Posterior vena cava (tissue), 2 donors: ENCODE data around the gene DPP8. TPM values are rescaled to one million over a fixed set of nuclear protein-coding genes. Genes with fewer than 3 reads are reported as not detected.

Experiments used
- DNase-seq: peaks from one replicate; pipeline ENCODE4 v3.0.0-alpha.2; 2020; ENCODE audit warnings: low spot score
- intact Hi-C, 2 donors: fragments of 100-400 bp; cut with DNase I; formaldehyde crosslinking; loops; one replicate each; pipeline versions ENCODE4 v1.14.1 to v1.14.2; 2022 to 2023
- total RNA-seq, 2 donors: library from RNA; stranded (reverse); fragmentation: NEBNext Ultra II Directional; extraction: Animal tissue kit (Norgen Biotek cat#: 25700); gene quantifications; one replicate each; pipeline ENCODE4 v1.2.1, GENCODE V29; 2021
- donor health status: DM: yes; HTN: yes; CAD: no.
- donor health status: DM: yes; HTN: yes; CAD: no.

DPP8 gene
- total RNA-seq, 2 donors from 2014 or later = 35.6 to 40.9 TPM

DNA sequence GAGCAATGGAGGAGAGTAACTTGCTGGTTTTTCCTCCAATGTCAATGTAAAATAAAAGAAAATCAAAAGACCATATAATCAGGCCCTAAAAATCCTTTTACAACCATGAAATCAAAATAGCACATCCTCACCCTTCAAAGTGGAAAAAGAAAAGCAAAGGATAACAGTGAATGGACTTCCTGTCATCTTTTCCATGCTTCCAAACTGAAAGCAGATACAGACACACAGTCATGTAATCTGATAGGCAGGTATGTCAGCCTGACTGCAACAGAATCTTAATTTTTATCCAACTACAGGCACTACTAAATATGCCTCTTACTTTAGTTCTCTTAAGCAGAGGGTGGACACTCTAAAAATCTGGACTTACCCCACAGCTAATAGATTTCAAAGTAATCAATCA lies 66.9 kb downstream of the DPP8 start:
- intact Hi-C loops = no loop called here
- DNase-seq = no peak

DNA sequence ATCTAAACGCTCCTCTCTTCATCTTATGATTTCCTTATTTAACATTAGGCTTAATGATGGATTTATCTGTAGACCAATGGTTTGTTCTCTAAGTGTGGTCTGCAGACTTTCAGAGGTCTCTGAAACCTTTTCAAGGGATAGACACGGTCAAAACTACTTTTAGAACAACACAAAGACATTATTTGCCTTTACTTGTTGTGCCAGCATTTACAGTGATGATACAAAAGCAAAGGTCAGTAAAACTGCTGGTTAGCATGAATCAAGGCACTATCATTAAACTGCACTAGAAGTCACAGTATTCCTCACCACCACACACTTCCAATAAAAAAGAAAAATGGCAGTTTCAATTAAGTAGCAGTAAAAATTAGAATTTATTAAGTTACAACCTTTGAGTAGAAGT lies 70.3 kb downstream of the DPP8 start:
- DNase-seq = no peak
- intact Hi-C loops = no loop called here

DNA sequence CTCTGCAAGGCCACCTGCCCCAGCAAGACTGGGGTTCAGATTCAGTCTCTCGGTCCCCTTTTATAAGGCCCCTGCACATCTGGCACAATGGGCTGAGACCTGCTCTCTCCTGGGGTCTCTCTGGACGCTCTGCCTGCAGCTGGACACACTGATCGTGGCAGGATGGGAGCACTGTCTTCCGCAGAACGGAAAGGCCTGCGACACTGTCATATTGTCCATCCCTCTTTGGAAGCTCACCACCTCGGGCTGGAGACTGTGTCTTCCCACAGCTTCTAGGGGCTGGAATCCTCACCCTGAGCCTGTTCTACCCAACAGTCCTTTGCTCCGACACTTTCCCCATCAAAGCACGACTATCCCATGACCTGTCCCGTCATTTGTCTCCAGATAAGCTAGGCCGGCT lies 83.3 kb downstream of the DPP8 start:
- intact Hi-C loops = no loop called here
- DNase-seq = no peak

DNA sequence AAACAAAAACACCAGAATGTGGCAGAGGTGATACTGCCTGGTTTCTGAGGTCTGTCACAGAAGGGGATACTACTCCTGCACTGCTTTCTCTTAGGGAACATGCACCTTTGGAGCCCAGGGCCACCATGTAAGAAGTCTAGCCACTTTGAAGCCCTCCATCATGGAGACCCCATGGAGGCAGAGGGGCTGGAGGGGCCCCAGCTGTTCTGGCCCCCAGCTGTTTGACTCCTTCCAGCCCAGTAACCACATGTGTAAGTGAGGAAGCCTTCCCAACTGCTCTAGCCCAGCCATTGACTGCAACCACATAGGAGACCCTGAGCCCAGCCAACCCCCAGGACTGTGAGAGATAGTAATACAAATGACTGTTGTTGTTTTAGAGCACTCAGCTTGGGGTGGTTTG lies 85.8 kb downstream of the DPP8 start:
- peak; percentile 20 for DNase-seq
- intact Hi-C loops = no loop called here

DNA sequence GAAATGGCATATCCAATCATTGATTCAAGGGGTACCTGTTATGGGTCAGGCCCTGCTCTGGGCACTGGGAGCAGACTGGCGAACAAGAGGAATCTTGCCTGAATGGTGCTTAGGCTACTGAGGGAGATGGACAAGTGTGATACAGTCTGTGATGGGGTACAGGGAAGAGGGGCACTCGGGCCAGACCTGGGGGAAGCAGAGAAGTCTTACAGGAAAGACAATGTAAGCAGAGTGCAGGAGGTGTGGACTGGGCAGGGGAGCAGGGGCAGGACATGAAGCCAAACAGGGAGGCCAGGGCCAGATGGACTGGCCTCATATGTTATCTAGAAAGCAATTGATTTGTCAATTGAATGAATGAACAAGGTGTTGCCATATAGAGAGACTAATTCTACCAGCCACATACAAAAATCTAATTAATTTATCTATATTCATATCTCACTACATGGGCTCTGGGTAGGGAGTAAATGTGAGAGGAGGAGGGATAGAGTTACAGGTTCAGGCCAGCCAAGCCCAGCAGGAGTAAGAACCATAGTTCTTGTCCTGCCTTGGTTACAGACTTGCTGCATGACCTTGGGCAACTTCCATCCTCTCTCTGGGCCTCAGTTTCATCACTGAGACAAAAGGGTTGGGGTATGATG lies 91.2 kb downstream of the DPP8 start:
- intact Hi-C loops = no loop called here

DNA sequence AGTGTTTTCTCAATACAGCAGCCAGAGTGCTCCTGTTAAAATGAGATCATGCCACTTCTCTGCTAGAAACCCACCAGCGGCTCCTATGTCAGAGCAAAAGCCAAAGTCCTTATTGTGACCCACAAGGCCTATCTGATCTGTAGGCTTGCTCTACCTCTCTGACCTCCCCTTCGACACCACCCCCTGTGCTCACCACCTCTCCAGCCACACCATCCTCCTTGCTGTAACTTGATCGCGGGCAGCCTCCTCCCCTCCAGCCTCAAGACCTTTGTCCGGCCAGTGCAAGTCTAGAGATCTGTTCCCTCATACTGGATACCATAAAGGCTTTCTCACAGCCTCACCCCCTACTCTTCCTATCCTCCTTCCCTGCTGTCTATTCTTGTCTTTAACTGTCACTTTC lies 92.8 kb downstream of the DPP8 start:
- DNase-seq = no peak
- intact Hi-C loops = no loop called here

More for the DNA sequence above, 91.2 kb downstream of the DPP8 start:
- DNase-seq = peak; percentile 48

DNA sequence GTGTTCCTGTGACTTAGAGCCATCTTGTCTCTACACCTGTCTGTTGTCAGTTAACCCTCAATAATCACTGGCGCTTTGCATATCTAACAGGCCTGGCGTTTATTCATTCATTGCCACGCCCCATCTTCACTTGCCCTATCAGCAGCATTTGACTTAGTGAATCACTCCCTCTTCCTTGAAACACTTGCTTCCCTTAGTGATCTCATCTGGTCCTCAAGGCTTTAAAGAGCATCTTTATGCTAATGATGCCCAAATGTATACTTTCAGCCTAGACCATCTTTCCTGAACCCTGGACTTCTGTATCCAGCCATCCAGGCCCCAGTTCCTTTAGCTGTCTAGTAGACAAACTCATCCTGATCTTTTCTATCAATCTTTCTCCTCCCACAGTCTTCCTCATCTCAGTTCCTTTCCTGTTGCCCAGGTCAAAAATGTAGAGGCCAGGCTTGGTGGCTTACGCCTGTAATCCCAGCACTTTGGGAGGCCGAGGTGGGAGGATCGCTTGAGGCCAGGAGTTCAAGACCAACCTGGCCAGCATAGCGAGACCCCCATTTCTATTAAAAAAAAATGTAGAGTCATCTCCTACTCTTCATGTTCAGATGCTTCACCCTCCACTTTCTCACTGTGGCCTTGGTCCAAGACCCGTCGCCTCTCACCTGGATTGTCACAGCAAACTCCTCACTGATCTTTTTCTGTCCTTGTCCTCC lies 93.4 kb downstream of the DPP8 start:
- DNase-seq = peak; percentile 34
- intact Hi-C loops = no loop called here

DNA sequence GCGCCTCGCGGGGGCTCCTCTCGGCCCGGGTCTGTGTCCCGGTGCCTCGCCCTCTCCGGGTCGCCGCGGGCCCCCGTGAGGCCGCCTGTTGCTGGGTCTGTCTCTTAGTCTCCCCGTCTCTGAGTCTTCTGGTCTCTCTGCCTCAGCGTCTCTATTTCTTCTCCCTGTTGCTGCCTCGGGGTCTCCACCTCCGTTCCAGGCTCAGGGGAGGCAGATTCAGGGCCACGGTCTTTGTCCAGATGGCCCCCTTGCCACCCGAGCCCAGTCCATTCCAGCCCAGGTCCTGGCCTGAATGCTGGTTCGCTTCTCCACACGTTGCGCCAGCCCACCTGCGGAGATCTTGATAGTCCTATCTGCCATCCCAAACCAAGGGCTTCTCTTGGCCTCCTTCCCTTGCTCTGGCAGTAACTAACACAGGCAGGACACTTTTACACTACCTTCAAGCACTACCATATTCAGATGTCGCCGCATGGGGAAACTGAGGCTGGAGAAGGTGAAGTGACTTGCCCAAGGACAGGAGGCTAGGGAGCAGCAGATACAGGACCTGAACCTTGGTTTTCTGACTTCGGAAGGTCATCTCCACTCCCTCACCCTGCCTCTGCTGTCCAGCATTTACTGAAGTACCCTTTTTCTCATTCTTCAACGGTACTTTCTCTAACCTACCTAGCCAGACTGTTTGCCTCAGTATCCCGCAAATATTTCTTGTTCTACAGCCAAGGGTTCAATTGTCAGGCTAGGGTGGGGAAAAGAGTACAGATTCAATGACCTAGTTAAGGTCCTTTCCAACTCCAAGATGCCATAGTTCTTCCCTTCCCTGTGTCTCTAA lies 94.1 kb downstream of the DPP8 start:
- DNase-seq = peak; percentile 46
- intact Hi-C loops = no loop called here

DNA sequence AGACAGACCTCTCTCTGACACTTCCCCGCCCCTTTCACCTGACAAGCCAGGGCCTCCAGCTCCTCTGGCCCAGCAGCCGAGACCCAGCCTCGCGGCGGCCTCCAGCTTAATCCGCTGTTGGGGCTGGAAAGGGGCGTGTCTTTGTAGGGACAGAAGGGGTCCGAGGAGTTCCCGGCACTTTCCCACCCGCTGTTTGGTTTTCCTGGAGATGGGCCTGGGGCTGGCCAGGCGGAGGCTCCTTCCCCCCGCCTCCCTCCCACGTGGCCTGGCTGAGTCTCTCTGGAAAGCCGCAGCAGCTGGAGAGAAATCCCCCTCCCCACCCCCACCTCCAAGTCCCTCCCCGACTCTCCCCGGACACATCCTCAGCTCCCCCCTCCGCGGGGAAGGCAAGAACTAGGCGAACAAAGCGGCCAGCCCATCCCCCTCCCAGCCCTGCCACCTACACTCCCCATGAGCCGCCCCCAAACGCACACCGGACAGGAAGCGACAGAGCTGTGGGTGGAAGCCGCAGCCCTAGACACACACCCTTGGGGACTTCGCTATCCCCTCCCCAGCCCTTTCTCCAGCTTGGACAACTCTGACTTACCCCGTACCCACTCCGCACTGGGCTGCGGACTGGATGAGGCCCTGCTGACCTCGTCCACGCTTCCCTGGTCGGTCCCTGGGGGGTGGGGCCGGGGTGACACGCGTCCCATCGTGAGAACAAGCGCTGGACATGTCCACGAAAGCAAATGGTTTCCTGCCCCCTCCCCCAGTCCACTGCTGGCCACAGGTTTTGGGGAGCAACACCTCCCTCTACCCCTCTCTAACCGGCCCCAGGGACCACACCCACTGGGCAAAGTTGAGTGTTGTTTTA lies 95.9 kb downstream of the DPP8 start:
- peak; percentile 83 for DNase-seq
- intact Hi-C loops = no loop called here

DNA sequence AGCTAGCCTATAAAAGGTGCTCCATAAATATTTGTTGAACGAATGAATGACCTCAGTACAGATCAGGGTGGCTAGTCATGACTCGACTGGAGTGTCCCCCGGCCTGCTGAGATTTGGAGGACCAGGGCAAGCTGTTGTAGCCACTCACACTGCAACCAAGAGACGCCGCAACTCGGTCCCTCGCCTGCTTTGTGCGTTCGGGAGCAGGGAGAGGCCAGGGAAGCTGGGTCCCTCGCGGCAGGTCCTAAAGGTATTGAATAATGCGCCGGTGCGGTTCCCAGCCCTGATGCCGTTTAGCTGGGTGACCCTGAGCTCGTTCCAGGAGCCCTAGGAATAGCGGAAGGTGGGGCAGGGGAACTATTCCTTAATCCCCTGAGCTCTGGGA lies 96.5 kb downstream of the DPP8 start:
- peak; percentile 64 for DNase-seq
- intact Hi-C loops = no loop called here

DNA sequence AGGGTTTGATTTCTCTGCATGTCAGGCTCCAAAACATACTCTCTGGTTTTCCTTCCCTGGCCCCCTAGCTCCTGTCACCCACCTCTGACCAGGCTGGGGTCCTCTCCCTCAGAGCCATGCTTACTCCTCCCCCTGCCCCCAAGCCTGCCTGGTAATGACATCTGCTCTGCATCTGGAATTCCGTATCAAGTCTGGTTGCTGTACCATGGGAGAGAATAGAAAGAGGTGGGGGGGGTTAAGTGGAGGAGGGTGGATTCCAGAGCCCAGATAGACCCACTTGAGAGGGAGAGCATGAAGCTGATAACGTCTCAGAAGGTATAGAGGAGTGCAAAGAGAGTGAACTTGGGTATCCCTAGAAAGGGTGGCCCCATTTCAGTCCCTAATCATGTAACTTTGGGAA lies 98.9 kb downstream of the DPP8 start:
- DNase-seq = peak; percentile 18
- intact Hi-C loops = loop anchor here in 1 of 2 donors (5.0 kb wide), 1 partner anchor 214 kb away; no protein-coding TSS in a partner anchor

DNA sequence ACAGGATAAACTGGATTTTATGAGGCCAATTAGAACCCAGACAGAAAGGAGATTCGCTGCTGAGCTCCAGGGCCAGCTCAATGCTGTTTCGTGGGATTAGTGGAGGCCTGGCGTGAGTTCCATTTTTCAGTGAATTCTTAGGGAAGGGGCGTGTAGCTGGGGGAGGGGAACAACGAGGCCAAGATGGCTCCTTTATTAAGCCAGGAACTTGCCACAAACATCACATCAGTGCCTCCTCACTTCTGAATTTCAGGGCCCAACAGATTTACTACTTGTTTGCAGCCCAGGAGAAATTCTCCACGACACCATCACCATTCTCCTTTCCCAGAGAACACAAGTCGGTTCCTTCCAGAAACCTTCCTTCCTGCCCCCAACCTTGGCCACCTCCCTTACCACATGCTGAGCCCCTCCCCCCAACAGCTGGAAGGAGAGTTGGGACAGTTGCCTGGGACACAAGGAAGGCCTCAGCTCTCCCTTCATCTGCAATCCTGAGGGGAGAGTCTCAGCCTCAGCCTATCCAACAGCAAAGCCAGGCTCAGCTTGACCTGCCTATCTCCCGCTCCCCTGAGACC lies 100.6 kb downstream of the DPP8 start:
- intact Hi-C loops = loop anchor here in 1 of 2 donors (5.0 kb wide), 1 partner anchor 215 kb away; no protein-coding TSS in a partner anchor
- DNase-seq = no peak

DNA sequence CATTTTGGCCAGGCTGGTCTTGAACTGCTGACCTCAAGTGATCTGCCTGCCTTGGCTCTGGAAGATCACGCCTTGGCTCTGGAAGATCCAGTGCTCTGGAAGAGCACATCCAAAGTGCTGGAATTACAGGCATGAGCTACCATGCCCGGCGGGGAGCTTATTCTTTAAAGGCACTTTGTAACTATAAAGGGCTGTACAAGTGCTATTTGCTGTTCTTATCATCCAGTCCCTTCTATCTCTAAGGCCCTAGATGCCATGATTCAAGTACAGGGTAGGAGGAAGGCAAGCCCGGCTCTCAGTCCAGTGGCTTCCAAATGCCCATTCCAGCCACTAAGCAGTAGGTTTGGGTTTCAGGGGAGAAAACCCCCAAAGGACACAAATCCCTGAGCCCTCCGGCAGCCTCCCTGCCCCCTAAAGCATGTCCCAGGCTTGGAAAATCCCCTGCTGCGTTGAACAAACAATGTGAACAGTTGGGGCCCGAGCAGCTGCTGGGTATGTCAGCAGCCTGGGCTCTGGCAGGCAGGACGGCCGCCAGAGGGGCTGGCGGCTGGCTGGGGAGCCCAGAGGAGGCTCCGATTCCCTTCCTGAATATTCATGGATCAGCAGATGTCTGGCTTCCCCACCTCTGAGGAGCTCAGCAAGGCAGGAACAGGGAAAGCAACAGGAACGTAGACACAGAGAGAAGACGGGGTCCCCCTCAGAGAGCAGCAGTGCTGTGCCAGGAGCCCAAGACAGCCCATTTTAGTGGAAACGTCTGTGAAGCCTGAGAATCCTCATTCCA lies 102.5 kb downstream of the DPP8 start:
- intact Hi-C loops = loop anchor here in 1 of 2 donors (5.0 kb wide), 1 partner anchor 217 kb away; no protein-coding TSS in a partner anchor

DNA sequence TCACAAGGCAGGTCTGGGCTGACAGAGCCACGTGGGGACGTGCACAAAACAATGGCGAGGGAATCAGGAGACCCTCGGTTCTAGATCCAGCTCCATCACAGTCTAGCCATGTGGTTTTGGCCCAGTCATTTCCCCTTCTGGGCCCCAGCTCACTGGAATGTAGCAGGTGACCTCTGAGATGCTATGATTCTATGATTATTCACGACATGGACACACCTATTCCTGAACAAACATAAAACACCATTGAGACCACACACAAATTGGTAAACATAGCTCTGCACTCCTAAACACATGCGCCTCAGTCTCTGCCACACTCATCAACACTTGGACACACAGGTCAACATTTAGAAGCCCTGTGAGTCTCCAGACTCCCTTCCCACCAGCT lies 103.7 kb downstream of the DPP8 start:
- intact Hi-C loops = no loop called here
- no peak for DNase-seq

More for the DNA sequence above, 102.5 kb downstream of the DPP8 start:
- no peak for DNase-seq

DNA sequence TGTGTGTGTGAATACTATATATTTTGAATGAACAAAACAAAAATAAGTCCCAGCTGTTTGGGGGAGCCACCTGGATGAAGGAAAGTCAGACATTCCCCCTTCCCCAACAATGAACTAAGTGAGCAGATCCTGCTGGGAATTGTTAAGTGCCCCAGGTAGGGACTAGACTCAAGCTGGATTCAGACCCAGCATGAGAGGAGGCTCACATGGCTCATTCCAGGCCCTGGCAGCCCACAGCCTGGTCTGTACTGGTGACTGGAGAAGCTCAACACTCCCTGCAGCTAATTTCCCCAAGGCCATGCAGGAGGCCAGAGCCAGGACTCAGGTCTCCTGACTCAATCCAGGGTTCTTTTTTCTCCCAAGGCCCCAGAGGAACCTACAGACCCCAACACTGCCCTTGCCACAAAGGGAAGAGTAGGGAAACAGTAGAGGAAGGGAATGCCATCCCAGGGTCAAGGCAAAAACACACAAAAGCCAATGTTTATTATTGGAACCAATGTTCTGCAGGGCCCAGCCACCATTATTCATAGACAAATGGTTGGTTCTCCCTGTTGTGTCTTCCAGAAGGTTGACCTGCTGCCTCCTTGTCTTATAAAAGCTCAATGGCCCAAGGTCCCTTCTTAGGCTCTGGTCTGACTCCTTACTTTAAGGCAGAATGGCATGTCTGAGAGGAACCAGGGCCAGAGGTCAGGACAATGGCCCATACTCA lies 104.3 kb downstream of the DPP8 start:
- intact Hi-C loops = no loop called here
- DNase-seq = no peak

DNA sequence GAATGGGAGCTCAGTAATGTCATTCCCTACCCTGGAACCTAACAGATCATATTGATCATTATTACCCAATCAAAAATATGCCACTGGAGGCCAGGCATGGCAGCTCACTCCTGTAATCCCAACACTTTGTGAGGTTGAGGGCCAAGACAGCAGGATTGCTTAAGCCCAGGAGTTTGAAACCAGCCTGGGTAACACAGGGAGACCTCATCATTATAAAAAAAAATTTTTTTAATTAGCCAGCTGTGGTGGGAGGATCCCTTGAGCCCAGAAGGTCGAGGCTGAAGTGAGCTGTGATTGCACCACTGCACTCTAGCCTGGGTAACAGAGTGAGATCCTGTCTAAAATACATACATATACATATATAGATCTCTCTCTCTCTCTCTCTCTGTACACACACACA lies 104.9 kb downstream of the DPP8 start:
- intact Hi-C loops = no loop called here
- DNase-seq = no peak

DNA sequence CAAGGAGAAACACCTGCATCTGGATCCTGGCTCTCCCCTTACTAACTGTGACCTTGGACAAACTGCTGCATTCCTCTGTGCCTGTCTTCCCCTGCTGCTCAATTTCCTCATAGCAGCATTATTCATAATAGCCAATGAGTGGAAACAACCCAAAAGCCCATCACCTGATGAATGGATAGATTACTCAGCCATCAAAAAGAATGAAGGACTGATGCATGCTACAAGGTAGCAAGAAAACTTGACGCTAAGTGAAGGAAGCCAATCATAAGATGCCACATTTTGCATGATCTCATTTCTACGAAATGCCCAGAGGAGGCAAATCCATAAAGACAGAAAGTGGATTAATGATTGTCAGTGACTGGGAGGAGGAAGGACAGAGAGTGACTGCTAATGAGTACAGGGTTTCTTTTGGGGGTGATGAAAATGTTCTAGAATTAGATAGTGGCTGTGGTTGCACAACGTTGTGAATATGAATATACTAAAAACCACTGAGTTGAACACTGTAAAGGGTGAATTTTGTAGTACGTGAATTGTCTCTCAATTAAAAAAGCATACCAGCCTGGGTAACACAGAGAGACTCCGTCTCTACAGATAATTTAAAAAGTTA lies 105.9 kb downstream of the DPP8 start:
- DNase-seq = no peak
- intact Hi-C loops = no loop called here
